GM19468 (cell line): ENCODE results near the gene ITGA7.

Experiments used
- ATAC-seq: cut with Tn5 transposase; IDR thresholded peaks from one replicate; pipeline ENCODE4 v1.9.1; 2021; ENCODE audit warnings: mild to moderate bottlenecking, moderate library complexity, moderate number of reproducible peaks; ENCODE audit not compliant: unreplicated experiment; ENCODE audit errors: extremely low read depth

Gene ITGA7

DNA sequence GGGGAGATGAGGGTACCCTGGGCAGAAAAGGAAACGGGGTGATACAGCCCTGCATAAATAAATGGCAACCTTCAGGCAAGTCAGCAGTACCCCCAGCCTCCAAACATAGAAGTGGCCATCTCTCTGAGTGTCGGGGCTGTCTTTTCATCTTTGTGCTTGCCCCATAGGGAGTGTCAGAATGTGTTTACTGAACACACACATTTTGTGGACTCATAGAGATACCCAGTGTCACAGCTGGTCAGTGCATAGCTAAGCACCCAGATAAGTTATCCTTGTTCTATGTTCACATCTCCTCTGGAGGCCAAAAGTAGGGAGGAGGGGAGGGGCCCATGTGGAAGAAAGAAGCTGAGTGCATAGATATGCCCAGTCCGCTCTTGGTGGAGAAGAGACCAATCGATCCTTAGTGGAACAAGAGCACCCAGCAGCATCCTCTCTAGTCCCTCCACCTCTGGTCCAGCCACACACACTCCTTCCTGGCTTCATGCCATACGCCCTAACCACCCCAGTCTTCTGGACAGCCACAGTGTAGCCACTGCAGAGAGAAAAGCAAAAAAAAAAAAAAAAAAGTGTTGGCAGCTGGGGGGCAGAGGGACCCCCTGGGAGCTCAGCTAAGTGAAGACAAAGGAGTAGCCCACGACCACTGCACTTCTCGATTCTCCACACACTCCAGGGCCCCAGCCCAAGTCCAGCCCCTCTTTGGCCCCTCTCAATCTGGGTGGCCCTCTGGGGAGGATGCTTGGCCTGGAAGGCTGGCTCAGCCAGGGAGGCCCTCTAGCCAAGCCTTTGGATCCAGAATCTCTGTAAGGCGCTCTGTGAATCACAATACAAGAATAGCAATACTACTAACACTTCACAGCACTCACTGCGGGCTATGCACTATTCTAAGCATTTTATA lies 2.6 kb downstream of the ITGA7 start:
- ATAC-seq = no peak

DNA sequence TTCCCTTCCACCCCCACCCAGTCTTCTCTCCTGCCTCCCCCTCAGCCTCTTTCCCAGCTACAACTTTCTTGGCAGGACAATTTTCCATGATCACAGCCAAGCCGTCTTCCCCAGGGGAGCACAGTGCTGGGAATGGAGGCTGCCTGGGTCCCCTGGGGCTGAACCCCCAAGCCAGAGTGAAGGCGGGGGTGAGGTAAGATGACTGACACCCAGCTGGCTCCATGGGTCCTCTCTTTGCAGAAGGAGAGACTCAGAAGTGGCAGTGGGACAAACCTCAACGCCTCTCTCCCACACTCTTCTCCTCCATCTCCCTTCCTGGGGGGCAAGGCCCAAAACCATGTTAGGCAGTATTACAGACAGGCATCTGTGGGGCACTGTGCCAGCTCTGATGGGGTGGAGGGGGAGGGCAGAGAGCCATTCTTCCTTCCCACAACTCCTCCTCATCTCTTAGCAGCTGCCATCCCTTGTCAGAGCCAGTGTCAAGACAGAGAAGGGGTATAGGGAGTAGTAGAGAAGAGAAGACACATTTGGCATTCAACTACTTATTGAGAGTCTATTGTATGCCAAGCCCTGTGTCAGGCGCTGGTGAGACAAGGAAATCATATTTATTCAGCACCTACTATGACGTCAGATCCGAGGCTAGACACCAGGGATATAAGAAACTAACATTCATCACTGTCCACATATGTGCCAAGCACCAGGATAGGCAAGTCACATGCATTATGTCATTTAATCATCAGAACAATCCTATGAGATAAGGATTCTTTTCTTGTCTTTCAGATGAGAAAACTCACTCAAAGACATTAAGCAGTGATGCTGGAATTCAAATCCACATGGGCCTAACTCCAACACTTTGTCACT lies 3.6 kb downstream of the ITGA7 start:
- no peak for ATAC-seq

DNA sequence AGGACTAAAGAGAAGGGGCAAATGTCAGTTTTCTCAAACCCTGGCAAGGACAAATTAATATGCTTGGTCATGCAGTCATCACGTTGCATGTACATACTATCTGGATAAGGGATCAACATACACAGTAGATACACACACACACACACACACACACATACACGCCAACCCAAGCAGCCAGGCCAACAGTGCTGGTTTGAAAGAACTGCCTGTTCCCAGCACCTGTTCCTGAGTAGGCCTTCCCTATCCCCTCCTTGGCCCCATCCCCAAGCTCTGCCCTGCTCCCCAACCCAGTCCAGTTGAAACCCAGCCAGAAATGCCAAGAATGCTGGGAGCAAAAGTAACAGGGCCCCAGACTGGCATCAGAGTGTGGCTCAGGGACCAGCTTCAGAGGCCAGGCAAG lies 4.4 kb downstream of the ITGA7 start:
- no peak for ATAC-seq

DNA sequence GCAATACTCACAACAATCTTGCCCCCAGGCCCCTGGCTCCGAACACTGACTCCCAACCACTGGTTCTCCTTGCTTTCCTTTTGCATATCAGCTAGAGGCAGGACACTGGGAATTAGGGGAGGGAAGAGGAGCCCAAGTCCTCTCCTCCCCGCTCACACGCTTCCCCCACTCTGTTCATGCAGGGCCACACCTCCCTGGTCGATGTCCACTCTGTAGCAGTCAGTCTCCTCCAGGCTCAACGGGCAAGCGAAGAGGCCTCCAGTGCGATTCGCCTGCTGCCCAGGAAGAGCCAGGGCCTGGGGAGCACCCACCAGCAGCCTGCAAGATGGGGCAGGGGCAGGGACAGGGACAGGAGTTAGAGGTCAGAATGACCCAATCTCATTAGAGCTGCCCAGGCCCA lies 4.8 kb downstream of the ITGA7 start:
- ATAC-seq = no peak

DNA sequence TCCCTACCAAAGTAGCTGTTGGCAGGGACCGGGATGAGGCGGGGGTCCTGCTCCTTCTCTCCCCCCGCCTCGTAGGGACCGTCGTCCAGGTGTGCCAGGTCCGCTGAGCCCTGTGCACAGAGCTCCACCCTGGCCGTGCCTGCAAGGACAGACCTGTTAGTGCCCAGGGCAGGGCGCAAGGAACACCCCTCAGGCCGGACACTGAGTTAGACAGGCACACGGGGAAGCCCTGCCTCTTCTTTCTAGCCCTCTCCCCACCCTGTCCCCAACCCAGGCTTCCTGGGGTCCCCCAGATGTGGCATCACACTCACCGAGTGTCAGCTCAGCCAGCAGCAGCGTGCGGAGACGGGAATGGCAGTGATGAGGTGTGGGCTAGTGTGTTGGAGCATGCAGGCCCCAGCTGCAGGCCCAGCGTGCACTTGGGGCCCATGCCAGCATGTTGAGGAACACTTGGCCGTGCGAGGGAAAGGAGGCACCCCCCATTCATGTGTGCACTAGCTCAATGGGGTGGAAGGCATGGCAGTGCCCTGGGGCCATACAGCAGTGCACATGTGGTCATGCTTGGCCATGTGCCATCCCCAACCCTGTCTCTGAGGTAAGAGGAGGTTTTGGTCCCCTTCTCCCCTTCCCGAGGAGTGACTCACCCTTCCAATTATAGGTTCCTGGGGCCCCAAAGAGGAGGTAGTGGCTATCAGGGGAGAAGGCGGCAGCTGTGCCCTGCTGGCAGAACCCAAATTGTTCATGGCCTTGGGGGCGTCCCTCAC lies 7.3 kb downstream of the ITGA7 start:
- ATAC-seq = no peak

DNA sequence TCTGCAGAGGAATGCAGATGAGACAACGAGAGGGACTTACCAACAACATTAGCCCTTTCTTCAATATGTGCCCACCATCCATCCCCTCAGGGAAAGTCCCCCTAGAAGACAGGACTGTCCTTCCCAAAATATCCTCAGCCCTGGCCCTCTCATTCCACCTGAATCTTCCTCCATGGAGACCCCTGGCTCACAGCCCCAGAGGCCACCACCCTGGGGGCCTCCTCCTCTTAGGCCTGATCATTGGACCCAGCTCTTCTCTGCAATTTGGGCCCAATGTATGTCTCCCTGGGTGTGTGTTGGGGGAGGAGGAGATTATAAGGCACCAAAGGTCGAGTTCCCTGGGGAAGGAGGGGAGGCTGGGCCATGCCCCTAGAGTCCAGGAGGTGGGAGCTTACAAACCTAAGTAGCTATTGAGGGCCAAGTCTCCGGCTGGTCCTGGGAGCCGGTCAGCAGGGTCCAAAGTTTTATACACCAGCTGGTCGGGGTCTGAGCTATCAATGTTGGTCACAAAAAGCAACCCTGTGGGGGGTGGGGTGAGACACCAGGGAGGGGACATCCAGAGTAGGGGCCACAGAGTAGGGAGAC lies 8.1 kb downstream of the ITGA7 start:
- no peak for ATAC-seq

DNA sequence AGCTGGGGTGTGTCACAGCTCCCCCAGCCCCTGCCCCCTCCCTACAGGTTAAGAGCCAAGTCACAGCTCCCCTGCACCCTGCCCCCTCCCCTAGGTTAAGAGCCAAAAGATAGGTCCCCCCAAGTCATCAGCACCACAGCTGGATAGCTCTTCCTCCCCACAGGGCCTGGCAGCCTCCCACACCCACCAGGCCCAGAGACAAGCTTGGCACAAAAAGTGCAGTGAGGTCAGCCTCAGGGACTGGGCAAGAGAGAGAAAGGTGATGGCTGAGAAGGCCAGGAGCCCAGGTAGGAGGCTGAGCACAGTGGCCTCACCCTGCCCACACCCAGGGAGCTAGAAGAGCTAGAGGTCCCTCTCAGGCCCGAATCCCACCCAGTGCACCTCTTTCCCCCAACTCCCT lies 8.7 kb downstream of the ITGA7 start:
- ATAC-seq = no peak

DNA sequence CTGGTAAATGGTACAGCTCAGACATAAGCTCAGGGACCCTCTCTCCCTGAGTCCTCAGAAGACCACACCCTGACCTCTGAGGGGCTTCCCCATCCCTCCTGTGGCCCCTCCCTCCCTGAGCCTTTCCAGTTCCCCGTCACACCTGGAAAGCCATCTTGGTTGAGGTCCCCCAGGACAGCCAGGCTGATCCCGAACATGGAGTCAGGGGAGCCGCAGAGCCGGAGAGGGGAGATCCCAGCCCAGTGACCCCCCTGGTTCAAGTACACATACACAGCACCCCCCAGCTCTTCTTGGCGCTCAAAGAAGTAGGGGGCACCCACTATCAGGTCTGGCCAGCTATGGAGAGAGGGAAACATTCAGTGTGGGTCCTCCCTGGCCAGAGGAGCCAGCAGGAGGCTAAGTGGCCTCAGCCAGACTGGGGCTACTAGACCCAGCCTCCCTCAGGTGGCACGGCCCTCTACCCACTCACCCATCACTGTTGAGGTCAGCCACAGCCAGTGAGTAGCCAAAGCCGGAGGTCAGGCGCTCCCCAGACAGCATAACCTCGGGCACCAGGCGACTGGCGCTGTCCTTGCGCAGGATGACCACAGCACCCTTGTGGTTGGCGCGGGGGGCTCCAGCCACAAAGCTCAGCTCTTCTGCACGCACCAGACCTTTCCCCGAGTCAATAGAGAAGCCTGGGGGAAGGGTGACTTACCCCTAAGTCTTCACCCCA lies 9.3 kb downstream of the ITGA7 start:
- no peak for ATAC-seq

DNA sequence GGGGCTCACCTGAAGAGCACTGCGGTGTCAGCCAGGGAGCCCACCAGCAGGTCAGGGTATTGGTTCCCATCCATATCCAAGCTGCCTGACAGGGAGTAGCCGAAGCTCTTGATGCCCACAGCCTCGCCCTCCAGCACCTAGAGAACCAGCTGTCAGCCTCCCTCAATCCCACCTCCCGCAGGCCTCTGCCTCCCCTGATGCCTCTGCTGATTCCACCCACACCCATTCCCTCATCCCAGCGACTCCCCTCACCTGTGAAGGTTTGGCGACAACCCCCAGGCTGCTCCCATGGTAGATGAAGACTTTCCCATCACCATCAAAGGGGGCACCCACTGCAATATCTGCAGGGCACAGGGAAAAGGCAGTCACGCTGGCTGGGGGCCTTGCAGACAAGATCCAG lies 10.0 kb downstream of the ITGA7 start:
- no peak for ATAC-seq

DNA sequence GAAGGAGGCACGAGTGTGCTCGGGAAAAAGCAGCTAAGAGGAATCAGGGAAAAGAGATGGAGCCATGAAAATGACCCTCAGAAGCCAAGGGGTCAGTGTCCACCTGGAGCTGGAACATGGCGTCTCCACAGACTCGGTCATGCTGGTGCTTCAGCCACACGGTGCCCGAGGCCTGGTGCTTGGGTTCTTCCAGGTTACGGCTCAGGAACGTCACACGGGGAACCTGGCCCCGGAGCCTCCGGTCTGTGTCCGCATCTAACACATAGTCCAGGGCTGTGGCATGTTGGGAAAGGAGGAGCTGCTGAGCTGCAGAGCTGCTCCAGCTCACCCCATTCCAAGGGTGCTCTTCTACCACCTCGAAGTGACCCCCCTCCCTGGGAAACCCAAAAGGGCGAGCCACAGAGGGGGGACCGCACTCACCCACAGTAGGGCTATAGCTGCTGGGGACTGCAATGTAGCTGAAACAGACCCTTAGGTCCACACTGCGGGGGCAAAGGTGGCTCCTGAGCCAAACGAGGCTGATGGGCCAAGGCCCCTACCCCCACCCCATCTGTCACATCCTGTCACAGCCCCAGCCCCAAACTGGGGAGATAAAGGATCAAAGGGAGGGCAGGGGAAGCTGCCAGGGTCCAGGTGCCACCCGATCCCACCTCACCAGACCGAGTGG lies 10.8 kb downstream of the ITGA7 start:
- ATAC-seq = no peak

DNA sequence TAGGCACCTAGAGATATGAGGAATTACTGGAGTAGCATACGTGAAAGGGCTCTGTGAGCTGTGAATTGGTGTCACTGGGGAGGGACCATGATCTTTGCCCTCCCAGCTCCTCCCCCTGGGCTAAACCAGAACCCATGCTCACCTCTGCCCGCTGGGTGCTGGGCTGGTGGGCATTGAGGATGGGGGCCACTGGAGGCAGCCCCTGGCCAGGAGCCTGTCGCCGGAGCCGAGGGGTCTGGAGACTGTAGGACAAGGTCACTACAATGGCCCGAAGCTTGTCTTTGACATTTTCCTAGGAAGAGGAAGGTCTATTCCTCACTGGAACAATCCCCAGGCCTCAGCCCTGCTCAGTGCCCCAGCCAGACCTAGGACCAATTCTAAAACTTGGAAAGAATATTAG lies 11.6 kb downstream of the ITGA7 start:
- ATAC-seq = no peak

DNA sequence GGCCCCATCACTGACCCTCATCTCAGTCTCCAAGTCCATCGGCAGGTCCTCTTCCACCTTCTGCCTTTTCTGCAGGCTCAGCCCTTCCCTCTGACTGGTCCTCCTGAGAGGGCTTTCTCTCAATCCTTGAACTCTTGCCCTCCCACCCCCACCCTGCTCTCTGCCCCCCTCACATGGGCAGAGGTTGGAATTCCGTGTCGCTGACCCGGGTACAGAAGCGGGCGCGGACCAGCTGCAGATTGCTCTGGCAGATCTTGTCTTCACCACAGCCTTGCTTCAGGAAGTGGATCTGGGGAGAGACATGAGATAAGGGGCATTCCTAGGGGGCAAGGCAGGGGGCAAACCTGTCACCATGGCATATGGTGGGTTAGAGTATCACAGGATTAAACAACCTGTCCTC lies 12.4 kb downstream of the ITGA7 start:
- no peak for ATAC-seq

DNA sequence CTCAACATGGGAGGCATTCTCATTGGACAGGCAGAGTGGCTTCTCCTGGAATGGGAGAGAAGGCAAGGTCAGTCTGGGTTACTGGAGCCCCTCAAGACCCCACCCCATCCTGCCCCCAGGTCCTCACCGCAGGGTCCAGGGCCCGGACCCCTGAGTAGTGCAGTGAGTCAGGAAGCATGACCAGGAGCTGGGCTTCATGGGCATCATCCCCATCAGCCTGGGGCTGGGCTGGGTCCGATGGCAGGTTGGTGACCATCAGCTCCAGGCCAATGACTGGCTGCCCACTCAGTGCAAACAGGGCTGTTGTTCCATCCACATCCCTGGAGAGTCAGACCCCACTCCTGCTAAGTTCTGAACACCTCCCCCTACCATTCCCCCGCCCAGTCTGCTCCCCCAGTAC lies 13.1 kb downstream of the ITGA7 start:
- ATAC-seq = no peak

DNA sequence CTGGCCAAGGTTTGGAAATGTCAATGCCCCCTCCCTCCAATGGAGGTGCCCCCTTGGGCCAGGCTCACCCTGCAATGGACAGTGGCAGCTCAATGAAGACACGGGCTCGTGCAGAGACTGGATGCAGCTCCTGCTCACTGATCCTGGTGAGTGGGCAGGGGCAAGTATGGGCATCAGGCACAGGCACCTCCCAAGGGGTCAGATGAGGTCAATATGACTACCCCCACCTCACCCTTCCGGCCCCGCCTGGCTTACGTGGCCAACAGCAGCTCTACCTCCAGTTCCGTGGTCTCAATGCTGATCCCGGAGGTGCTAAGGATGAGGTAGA lies 13.6 kb downstream of the ITGA7 start:
- no peak for ATAC-seq

DNA sequence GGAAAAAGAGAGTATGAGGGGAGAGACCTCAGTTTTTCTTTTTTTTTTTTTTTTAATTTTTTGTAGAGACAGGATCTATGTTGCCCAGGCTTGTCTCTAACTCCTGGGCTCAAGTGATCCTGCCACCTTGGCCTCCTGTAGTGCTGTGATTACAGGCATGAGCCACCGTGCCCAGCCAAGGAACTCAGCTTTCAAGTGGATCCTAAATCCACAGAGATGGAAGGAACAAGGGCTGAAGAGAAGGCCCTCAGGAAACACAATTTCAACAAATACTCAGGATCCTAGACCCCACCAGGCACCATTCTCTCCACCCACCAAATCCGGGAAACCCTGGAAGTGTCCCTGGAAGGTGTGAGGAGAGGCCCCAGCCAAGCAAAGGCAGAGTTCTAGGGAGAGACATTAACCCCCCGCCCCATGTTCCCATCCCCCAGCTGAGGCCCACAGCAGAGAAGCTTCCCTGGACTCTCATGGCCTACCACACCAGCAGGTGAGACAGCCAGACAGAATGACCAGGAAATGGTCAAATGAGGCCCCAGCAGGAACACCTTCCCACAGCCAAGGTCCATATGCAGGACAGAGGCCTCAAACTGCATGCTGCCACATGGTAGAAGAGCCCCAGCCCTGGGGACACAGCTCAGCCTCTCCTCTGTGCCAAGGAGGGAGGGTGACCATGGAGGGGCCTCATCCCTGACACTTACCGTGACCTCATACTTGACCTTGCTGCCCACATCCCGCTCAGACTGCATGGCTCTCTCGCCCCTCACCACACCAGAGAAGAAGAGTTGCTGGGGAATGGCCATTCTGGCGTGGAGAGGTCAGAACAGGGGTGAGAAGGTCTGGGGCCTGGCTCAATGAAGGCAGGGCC lies 14.1 kb downstream of the ITGA7 start:
- ATAC-seq = no peak

DNA sequence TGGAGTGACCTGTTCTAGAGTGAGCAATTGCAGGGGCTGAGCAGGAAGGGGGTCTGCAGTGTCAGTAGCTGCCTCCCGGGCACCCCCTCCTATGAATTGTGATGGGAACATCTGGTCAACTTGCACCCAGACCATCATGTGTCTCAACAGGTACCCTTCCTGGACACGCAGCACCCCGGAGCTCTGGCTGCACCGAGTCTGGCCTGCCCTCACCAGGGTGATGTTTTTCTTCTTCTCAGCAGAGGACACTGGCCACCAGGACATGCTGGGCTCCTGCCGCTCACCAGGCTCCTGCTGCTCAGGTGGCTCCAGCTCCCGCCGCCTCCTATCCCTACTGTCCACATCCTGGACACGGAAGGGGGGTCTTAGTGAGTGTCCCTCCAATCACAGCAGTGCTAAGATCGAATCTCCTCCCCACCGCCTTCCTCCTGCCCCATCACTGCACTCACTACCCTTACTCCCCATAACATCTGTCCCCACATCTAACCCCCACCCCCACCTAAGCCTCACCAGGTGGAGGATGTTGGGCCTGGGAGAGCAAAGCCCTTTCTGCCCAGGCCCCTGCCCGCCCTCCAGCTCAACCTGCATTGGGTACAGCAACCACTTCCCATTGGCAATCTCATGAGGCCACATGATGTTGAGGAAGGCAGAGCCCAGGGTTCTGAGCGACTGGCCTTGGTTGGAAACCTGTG lies 14.9 kb downstream of the ITGA7 start:
- no peak for ATAC-seq

DNA sequence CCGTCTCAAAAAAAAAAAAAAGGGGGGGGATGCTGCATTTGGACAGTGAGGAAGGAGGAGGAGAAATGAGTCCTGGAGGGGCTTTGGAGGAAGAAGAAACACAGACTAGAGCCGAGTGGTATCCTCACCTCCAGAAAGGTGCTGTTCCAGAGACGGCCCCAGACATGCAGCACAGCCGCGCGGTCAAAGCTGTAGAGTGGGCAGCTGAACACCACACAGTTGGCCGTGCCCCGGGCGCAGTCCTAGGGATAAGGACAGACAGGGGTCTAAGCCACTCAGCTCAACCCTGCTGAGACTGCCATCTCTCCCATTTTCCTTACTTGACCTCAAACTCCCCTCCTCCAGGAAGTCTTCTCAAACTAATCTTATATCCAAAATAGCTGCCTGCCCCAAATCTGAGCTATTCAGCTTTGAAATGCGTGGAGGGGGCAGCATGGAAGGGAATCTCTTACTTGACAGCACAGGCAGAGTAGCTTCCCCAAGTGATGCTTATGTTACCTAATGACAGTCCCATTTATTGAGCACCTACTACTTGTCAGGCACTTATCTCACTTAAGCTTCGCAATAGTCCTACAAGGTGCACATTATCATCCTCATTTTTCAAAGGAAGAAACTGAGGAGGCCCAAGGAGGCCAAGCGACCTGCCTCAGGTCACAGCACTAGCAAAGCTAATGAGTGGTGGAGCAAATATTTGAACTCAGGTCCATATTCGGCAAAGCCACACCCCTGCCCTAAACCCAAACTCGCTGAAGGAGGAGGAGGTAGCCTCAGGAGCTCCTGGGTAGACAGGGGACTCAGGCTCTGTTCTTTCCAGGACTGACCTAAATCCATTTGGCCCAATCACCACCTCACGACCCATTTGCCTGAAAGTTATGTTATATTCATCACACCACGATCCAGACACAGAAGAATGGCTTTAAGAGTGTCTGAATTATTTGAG lies 18.7 kb downstream of the ITGA7 start:
- no peak for ATAC-seq
